GM19324 (cell line): ENCODE measurements around the gene AK4.
"Not testable (repeated sequence)": the region's sequence is repeated elsewhere in the genome, so short reads cannot be mapped to it uniquely, and the experiment has no call there.

Experiments used
- ATAC-seq: cut with Tn5 transposase; IDR thresholded peaks from one replicate; pipeline ENCODE4 v1.9.1; 2021; ENCODE audit warnings: mild to moderate bottlenecking, moderate library complexity; ENCODE audit not compliant: unreplicated experiment, low FRiP score

The AK4 gene

GRCh38 chr1:65150108-65150463 lies 2.1 kb downstream of the AK4 start:
- ATAC-seq, result no peak

DNA sequence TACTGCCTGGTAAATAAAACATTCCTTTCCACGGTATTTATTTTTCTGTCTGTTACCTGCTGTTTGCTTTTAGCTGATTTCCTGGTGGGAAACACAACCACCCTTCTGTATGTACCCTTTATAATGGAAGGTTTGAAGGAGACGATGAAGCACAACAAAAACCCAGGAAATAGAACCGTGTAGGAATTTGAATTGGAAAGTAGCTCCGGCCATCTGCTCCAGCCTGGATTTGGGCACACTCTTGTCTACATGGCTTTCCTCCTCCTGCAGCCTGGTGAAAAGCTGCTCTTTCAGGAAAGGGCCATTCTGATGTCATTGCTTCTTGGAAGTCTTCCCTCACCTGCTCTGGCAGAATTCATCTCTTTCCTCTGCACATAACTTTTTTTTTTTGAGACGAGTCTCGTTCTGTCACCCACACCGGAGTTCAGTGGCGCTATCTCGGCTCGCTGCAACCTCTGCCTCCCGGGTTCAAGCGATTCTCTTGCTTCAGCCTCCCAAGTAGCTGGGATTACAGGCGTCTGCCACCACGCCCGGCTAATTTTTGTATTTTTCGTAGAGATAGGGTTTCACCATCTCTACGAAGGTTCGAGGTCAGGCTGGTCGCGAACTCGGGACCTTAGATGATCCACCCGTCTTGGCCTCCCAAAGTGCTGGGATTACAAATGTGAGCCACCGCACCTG lies 2.7 kb downstream of the AK4 start:
- ATAC-seq, result no peak

DNA sequence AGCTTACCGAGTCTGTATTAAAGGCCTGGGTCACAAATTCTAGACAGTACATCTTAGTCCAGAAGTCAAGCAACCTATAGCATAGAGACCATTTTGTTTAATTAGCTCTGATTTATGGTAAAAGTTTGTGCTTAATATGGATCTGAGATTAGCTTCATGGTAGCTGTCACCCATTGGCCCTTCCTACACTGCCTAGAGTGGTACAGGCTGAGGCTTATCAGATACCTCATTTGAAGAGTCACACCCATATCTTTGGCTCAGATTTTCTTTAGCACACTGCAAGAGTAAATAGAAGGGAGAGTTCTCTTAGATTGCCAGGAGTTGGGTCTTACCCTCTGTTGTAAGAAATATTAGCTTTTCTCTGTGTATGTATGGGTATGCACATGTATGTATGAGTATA lies 3.6 kb downstream of the AK4 start:
- ATAC-seq, result no peak

GRCh38 chr1:65153635-65154034 lies 5.6 kb downstream of the AK4 start:
- no peak for ATAC-seq

DNA sequence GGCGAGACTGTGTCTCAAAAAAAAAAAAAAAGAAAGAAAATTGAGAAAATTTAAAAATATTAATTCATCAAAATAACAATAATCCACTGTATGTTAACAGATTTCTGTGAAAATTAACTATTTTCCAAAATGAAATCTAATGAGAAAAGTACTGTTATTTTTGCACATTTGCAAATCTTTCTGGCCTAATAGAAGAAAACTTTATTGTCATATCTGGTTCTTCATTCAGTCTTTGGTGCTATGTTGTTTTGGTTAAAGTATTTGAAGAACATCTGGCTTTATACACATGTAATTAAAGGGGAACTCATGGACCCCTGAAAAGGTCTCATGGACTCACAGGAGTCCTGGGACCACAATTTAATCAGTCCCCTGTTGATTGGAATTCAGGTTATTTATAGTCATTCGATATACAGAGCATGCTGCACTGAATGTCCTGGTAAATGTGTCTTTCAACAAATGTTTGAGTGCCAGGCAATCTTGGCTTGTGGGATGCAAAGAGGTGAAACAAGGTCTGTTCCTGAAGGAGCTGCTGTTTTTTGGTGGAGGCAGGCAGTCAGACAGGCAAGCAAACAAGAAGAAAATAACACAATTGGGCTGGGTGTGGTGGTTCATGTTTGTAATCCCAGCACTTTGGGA lies 9.0 kb downstream of the AK4 start:
- ATAC-seq, result no peak

DNA sequence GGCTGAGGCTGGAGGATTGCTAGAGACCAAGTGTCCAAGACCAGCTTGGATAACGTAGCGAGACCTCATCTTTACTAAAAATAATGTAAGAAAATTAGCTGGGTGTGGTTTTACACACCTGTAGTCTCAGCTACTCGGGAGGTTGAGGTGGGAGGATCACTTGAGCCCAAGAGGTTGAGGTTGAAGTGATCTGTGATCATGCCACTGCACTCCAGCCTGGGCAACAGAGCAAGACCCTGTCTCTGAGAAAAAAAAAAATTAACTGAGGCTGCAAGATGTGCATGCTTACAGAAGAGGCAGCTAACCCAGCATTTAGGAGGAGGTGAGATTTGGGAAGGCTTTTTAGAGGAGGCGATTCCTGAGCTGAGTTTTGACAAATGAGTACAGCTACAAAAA lies 9.5 kb downstream of the AK4 start:
- ATAC-seq, result no peak

- ATAC-seq, result not testable (repeated sequence)
These were observed 11.3 kb downstream of the AK4 start for GRCh38 chr1:65159291-65159688.

GRCh38 chr1:65159801-65160523 lies 12.0 kb downstream of the AK4 start:
- ATAC-seq, result no peak

GRCh38 chr1:65163201-65163805 lies 15.3 kb downstream of the AK4 start:
- no peak for ATAC-seq

- not testable (repeated sequence) for ATAC-seq
These were observed 16.1 kb downstream of the AK4 start for GRCh38 chr1:65164101-65164500.

GRCh38 chr1:65164633-65165032 lies 16.6 kb downstream of the AK4 start:
- no peak for ATAC-seq

GRCh38 chr1:65165269-65165993 lies 17.4 kb downstream of the AK4 start:
- no peak for ATAC-seq

- no peak for ATAC-seq
These were observed 18.7 kb downstream of the AK4 start for GRCh38 chr1:65166572-65167305.

- no peak for ATAC-seq
These were observed 19.7 kb downstream of the AK4 start for GRCh38 chr1:65167586-65168242.

DNA sequence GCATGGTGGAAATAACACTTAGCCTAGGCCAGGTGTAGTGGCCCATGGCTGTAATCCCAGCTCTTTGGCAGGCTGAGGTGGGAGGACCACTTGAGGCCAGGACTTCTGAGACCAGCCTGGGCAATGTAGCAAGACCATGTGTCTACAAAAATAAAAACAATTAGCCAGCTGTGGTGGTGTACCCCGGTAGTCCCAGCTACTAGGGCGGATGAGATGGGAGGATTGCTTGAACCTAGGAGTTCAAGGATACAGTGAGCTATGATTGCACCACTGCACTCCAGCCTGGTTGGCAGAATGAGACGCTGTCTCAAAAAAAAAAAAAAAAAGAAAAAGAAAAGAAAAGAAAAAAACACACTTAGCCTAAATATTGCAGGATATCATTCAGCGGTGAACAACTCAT lies 20.9 kb downstream of the AK4 start:
- no peak for ATAC-seq

DNA sequence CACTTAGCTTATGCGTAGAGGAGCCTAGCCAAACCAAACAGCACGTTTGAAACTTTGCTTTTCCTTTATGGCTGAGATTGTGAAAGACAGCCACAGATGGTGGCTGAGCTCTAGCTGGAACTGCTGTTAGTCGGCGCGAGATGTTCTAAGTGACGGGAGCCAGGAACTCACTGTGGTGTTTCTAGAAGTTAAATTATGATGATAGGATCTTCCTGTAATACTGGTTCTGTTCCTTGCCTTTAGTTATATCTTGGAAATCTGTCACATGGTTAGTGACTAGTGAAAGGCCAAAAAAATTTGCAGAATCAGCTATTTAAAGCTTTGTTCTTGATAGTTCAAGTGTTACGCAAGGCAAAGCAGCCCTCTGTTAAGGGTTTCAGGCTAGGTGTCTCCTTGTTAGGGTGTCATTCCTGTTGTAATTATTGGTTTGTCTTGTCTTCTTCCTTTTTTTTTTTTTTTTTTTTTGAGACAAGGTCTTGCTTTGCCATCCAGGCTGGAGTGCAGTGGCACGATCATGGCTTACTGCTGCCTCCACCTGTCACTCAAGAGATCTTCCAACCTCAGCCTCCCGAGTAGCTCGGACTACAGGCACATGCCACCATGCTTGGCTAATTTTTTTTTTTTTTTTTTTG lies 22.6 kb downstream of the AK4 start:
- ATAC-seq, result no peak

DNA sequence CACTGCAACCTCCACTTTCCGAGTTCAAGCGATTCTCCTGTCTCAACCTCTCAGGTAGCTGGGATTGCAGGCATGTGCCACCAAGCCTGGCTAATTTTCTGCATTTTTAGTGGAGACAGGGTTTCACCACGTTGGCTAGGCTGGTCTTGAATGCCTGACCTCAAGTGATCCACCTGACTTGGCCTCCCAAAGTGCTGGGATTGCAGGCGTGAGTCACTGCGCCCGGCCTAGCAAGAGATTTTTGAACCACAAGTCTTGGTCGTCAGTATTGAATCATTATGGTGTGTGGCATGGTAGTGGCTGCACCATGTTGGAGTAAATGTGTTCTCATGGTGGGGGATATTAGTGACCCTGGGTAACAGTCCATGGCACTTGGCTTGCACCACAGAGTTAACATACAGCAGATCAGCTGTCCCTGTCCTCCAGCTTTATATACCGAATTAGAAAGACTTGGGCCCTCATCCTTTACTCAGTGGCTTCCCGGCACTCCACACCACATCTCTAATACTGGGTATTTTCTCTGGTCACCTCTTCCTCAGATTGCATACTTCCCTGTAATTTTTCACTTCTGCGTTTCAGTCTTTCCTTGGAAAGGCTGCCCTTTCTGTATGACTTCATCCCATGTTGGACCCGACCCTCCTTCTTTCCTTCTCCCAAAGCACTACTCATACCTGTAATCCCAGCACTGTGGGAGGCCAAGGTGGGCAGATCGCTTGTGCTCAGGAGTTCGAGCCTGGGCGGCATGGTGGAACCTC lies 25.1 kb downstream of the AK4 start:
- no peak for ATAC-seq

DNA sequence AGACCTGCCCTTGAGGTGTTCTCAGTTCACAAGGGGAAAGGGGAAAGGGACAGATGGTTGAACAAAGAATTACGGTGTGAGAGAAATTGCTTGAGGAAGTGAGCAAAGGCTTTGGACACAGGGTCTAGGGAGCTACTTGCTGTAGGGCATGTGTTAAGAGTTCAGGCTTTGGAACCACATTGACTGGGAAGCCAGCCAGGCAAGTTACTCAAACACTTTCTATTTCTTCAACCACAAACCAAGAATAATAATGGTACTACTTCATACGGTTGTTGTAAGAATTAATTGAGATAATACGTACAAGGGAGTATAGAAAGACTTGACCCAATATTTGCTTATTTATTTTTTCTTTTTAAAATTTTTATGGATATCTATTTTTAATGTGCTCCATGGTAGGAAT lies 26.6 kb downstream of the AK4 start:
- ATAC-seq, result no peak
